ENCODE measurements around the gene EEF1AKMT1.

GRCh38 chr13:20728579-20729311 lies 45.0 kb downstream of the EEF1AKMT1 start:
- TF ChIP-seq CTCF (IDR thresholded peaks at IDR 0.05; ENCODE audit: low read depth, low read length, poor library complexity, severe bottlenecking) (no peak), EZH2phosphoT487 (IDR thresholded peaks at IDR 0.05; ENCODE audit: borderline replicate concordance, low read length) (no peak)
